Activated CD8-positive, alpha-beta T cell treated with anti-CD3 and anti-CD28 coated beads for 36 hours (primary cell): ENCODE measurements around the gene DDO. TPM values are rescaled to one million over a fixed set of nuclear protein-coding genes. Genes with fewer than 3 reads are reported as not detected.

Source experiments
- ATAC-seq: fragments of 200-7000 bp; cut with Tn5 transposase; one replicate; pipeline ENCODE4 v1.10.0; 2021; ENCODE audit warnings: mild to moderate bottlenecking, moderate library complexity
- CTCF ChIA-PET: fragments of 350-600 bp; sonication (Branson Sonifier 250); formaldehyde crosslinking; loops from one replicate; lab custom pipeline; 2021; ENCODE audit warnings: antibody characterized with exemption; lab: Charles Lee
- POLR2A ChIA-PET: fragments of 350-600 bp; sonication (Branson Sonifier 250); formaldehyde crosslinking; loops from one replicate; lab custom pipeline; 2021; ENCODE audit warnings: antibody characterized with exemption; lab: Charles Lee
- DNase-seq: peaks from one replicate; pipeline ENCODE4 v3.0.0-alpha.2; 2020
- H3K27ac Mint-ChIP-seq: one replicate; pipeline ENCODE4 v1.8.0; 2021; ENCODE audit warnings: mild to moderate bottlenecking, mixed read lengths
- H3K27me3 Mint-ChIP-seq: one replicate; pipeline ENCODE4 v1.8.0; 2021; ENCODE audit warnings: mixed read lengths
- H3K36me3 Mint-ChIP-seq: one replicate; pipeline ENCODE4 v1.8.0; 2021; ENCODE audit warnings: low read depth, mixed read lengths
- H3K4me1 Mint-ChIP-seq: one replicate; pipeline ENCODE4 v1.8.0; 2021; ENCODE audit warnings: low read depth, mixed read lengths
- H3K4me3 Mint-ChIP-seq: one replicate; pipeline ENCODE4 v1.8.0; 2021; ENCODE audit warnings: mild to moderate bottlenecking, moderate library complexity, mixed read lengths
- H3K9me3 Mint-ChIP-seq: one replicate; pipeline ENCODE4 v1.8.0; 2021; ENCODE audit warnings: mixed read lengths
- CTCF ChIP-seq: fragments of 200-600 bp; IDR thresholded peaks from one replicate; pipeline ENCODE4 v1.8.0; 2022; ENCODE audit warnings: antibody characterized with exemption, mild to moderate bottlenecking
- intact Hi-C: fragments of 100-400 bp; cut with micrococcal nuclease; formaldehyde crosslinking; loops from one replicate; pipeline ENCODE4 v1.10.0; 2022
- total RNA-seq, 2 experiments: library from RNA; stranded (reverse); gene quantifications; one replicate each; pipeline ENCODE4 v1.2.3, GENCODE V29; 2021

DDO gene
- total RNA-seq, 2 experiments from 2014 or later: not detected

- TF ChIP-seq CTCF: no peak
- no peaks in the 10 kb centered on the region for H3K36me3 Mint-ChIP-seq
- ChIA-PET CTCF (interaction anchor here (2.2 to 2.3 kb wide), 2 partner anchors 13 to 365 kb away, joined by 8 to 10 read pairs; no protein-coding TSS in a partner anchor), POLR2A (no interaction called here)
- H3K27ac Mint-ChIP-seq: no peak overlapping the region
- no peaks in the 10 kb centered on the region for H3K9me3 Mint-ChIP-seq
- H3K27me3 Mint-ChIP-seq: peaks cover 2% of the 10 kb centered on the region
- H3K4me1 Mint-ChIP-seq: no peaks in the 10 kb centered on the region
- H3K4me3 Mint-ChIP-seq: no peak overlapping the region
- ATAC-seq (no peak), DNase-seq (no peak)
- intact Hi-C loops: no loop called here
Measured at GRCh38 chr6:110404607-110405006, 10.8 kb downstream of the DDO start.

- no peak for ATAC-seq
- ChIA-PET POLR2A (interaction anchor here (0.6 kb wide), 1 partner anchor 86 kb away, joined by 3 read pairs; no protein-coding TSS in a partner anchor), CTCF (no interaction called here)
- intact Hi-C loops: no loop called here
- Mint-ChIP-seq H3K36me3 (no peaks in the 10 kb centered on the region), H3K27me3 (peaks cover 2% of the 10 kb centered on the region), H3K4me3 (no peak overlapping the region), H3K4me1 (peaks cover 3% of the 10 kb centered on the region), H3K27ac (no peak overlapping the region), H3K9me3 (no peaks in the 10 kb centered on the region)
- DNase-seq: no peak
- no peak for TF ChIP-seq CTCF
Measured at GRCh38 chr6:110401585-110402176, 13.7 kb downstream of the DDO start.

- DNase-seq (no peak), ATAC-seq (no peak)
- ChIA-PET CTCF (interaction anchor here (0.9 to 1.3 kb wide), 2 partner anchors 9 to 695 kb away, joined by 3 read pairs; no protein-coding TSS in a partner anchor), POLR2A (no interaction called here)
- Mint-ChIP-seq H3K9me3 (no peaks in the 10 kb centered on the region), H3K27me3 (peaks cover 2% of the 10 kb centered on the region), H3K36me3 (no peaks in the 10 kb centered on the region), H3K4me1 (peaks cover 3% of the 10 kb centered on the region), H3K4me3 (no peak overlapping the region), H3K27ac (no peak overlapping the region)
- intact Hi-C loops: no loop called here
- TF ChIP-seq CTCF: no peak
Measured at GRCh38 chr6:110400208-110400607, 15.2 kb downstream of the DDO start.

GRCh38 chr6:110399219-110400071, 15.9 kb downstream of the DDO start:
- DNase-seq: no peak
- intact Hi-C loops: no loop called here
- ATAC-seq: no peak
- peaks cover 3% of the 10 kb centered on the region for H3K4me1 Mint-ChIP-seq
- no peaks in the 10 kb centered on the region for H3K36me3 Mint-ChIP-seq
- no peak overlapping the region for H3K4me3 Mint-ChIP-seq
- POLR2A ChIA-PET: no interaction called here
- no peak for TF ChIP-seq CTCF
- peaks cover 2% of the 10 kb centered on the region for H3K27me3 Mint-ChIP-seq
- H3K9me3 Mint-ChIP-seq: no peaks in the 10 kb centered on the region
- CTCF ChIA-PET: interaction anchor here (1.2 kb wide), 1 partner anchor 9 kb away, joined by 3 read pairs; no protein-coding TSS in a partner anchor
- H3K27ac Mint-ChIP-seq: no peak overlapping the region

GRCh38 chr6:110398778-110399177, 16.6 kb downstream of the DDO start:
- ChIA-PET CTCF (interaction anchor here (1.2 kb wide), 1 partner anchor 9 kb away, joined by 3 read pairs; no protein-coding TSS in a partner anchor), POLR2A (no interaction called here)
- H3K36me3 Mint-ChIP-seq: no peaks in the 10 kb centered on the region
- DNase-seq (no peak), ATAC-seq (peak; percentile 37)
- intact Hi-C loops: no loop called here
- no peak overlapping the region for H3K27ac Mint-ChIP-seq
- no peak for TF ChIP-seq CTCF
- H3K9me3 Mint-ChIP-seq: no peaks in the 10 kb centered on the region
- H3K4me1 Mint-ChIP-seq: peaks cover 3% of the 10 kb centered on the region
- H3K27me3 Mint-ChIP-seq: peaks cover 2% of the 10 kb centered on the region
- H3K4me3 Mint-ChIP-seq: no peak overlapping the region
